Right forelimb (tissue), 1 donor: Measurements from ENCODE around the gene CLSTN1.
"Not testable (repeated sequence)": the region's sequence is repeated elsewhere in the genome, so short reads cannot be mapped to it uniquely, and the experiment has no call there.

Experiments
- DNase-seq: peaks from one replicate; pipeline ENCODE4 v3.0.0-alpha.2; 2018

Gene CLSTN1

DNA sequence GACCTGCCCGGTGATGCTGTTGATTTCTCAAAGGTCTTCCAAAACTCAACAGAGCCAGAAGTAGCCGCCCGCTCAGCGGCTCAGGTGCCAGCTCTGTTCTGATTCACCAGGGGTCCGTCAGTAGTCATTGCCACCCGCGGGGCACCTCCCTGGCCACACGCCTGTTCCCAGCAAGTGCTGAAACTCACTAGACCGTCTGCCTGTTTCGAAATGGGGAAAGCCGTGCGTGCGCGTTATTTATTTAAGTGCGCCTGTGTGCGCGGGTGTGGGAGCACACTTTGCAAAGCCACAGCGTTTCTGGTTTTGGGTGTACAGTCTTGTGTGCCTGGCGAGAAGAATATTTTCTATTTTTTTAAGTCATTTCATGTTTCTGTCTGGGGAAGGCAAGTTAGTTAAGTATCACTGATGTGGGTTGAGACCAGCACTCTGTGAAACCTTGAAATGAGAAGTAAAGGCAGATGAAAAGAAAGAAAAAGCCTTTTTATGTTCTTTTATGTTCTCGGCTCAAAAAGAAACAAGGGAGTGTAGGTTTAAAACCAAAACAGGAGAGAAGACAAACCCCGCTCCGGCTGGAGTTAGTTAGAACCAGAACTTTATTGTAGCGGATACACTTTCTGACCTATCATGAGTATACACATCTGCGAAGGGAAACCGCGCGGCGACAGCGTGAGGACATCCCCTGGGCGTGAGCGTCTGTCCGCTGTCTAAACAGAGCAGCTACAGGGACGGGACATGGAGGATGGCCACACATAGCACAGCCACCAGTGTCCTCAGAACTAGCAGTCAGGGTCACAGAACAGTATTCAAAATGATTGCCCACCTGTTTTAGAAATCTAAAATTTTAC is 95.1 kb downstream of the CLSTN1 start:
- DNase-seq: no peak

DNA sequence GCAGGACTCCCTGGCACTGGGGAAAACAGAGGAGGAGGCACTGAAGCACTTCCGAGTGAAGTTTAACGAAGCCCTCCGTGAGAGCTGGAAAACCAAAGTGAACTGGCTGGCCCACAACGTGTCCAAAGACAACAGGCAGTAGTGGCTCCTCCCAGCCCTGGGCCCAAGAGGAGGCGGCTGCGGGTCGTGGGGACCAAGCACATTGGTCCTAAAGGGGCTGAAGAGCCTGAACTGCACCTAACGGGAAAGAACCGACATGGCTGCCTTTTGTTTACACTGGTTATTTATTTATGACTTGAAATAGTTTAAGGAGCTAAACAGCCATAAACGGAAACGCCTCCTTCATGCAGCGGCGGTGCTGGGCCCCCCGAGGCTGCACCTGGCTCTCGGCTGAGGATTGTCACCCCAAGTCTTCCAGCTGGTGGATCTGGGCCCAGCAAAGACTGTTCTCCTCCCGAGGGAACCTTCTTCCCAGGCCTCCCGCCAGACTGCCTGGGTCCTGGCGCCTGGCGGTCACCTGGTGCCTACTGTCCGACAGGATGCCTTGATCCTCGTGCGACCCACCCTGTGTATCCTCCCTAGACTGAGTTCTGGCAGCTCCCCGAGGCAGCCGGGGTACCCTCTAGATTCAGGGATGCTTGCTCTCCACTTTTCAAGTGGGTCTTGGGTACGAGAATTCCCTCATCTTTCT is 96.7 kb downstream of the CLSTN1 start:
- DNase-seq: no peak

DNA sequence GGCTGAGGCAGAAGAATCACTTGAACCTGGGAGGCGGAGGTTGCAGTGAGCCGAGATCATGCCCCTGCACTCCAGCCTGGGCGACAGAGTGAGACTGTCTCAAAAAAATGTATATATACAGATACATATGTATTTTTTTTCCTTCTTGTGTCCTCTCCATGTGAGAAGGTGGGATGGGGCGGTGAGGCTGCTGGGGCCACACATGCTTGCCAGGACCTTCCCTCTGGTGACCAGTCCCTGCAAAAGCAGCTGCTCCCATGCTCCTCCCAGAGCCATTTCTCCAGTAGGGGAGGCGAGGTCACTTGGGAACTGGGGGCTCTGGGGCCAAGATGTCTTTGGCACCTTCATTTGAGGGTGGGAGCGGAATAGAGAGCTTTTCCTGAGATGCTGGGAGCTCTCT is 97.4 kb downstream of the CLSTN1 start:
- DNase-seq: no peak

DNA sequence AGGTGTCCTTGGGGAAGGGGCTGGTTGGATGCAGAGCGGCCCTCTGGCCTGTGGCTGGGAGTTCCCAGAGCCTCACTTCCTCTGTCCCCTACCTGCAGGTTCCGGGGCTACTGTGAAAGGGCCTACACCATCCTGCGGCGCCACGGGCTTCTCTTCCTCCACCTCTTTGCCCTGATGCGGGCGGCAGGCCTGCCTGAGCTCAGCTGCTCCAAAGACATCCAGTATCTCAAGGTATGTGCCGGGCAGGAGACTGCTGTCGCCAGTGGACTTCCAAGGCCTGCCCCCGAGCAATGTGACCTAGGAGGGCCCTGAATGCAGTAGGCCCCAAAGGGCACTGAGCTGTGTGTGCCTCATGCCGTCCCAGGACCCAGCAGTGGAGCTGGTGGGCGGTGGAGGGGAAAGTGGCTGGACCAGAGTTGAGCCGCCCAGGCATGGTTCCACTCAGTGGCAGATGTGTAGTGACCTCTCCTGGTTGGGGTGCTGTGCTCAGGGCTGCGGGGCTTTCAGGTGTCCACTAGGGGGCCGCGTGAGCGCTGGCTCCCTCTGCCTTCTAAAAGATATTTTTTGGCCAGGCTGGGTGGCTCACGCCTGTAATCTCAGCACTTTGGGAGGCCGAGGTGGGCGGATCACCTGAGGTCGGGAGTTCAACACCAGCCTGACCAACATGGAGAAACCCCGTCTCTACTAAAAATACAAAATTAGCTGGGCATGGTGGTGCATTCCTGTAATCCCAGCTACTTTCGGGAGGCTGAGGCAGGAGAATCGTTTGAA is 98.9 kb downstream of the CLSTN1 start:
- DNase-seq: peak; percentile 50

DNA sequence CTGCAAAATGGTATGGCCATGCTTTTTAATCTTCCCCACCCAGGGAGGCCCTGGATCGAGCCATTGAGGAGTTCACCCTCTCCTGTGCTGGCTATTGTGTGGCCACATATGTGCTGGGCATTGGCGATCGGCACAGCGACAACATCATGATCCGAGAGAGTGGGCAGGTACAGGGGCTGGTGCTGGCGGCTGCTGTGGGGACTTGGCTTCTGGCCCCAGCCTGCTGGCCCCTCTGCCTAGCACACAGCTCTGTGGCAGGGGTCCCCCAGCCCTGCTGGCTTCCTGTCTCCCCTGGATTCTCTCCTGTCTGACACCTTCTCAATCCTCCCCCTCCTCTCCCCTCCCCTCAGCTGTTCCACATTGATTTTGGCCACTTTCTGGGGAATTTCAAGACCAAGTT is 99.8 kb downstream of the CLSTN1 start:
- DNase-seq: no peak

DNA sequence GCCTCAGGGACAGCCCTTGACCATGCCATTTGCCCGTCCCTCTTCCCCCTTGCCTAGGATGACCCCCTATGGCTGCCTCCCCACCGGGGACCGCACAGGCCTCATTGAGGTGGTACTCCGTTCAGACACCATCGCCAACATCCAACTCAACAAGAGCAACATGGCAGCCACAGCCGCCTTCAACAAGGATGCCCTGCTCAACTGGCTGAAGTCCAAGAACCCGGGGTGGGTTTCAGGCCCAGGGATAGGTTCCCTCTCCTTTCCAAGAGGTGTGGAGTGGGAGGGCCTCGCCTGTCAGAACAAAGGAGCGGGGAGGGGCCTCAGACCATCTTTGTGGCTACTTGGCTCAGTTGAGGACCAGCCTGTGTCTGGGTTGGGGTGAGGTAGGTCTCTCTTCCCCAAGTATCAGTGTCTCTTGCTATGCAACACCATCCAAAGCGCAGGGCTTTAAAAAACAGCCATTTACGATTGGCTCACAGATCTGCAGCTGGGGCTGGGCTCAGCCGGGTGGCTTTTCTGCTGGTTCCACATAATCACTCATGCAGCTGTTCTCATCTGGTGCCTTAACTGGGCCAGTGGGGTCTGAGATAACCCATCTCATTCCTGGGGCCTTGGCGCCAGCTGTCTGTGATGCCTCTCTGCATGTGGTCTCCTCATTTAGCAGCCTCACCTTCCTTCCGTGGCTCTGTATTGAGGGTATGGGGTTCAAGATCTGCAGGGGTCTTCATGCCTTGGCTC is 100.5 kb downstream of the CLSTN1 start:
- no peak for DNase-seq

DNA sequence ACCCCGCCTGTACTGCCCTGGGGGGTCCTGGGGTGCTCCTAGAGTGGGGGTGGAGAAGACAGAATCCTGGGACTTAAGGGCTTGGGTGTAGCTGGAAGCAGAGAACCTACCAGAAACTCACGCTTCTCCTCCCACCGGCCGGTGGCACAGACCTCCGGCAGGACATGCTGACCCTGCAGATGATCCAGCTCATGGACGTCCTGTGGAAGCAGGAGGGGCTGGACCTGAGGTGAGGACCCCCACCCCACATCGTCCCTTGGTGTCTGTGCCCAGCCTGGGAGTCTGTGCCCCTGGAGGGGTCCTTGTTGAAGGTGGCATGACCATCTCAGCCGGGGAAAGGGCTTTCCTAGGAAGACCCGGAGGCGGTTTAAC is 101.4 kb downstream of the CLSTN1 start:
- DNase-seq: no peak

DNA sequence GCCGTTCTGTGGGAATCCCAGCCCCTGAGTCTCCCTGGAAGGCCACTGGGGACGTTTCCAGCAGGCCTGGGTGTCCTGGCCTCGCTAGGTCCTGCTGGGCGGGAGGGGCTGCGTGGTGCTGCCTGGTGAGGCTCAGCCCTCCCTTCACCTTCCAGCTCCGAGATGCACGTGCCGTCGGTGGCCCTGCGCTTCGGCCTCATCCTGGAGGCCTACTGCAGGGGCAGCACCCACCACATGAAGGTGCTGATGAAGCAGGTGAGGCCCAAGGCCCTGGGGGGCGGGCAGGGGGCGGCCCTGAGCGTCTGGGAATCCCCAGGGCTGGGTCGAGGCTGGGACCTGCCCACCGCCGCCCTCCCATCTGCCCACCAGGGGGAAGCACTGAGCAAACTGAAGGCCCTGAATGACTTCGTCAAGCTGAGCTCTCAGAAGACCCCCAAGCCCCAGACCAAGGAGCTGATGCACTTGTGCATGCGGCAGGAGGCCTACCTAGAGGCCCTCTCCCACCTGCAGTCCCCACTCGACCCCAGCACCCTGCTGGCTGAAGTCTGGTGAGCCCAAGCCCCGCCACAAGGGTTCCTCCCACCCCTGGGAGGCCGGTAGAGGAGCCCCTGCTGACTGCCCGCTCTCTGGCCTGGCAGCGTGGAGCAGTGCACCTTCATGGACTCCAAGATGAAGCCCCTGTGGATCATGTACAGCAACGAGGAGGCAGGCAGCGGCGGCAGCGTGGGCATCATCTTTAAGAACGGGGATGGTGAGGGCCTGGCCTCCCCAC is 102.0 kb downstream of the CLSTN1 start:
- DNase-seq: no peak

DNA sequence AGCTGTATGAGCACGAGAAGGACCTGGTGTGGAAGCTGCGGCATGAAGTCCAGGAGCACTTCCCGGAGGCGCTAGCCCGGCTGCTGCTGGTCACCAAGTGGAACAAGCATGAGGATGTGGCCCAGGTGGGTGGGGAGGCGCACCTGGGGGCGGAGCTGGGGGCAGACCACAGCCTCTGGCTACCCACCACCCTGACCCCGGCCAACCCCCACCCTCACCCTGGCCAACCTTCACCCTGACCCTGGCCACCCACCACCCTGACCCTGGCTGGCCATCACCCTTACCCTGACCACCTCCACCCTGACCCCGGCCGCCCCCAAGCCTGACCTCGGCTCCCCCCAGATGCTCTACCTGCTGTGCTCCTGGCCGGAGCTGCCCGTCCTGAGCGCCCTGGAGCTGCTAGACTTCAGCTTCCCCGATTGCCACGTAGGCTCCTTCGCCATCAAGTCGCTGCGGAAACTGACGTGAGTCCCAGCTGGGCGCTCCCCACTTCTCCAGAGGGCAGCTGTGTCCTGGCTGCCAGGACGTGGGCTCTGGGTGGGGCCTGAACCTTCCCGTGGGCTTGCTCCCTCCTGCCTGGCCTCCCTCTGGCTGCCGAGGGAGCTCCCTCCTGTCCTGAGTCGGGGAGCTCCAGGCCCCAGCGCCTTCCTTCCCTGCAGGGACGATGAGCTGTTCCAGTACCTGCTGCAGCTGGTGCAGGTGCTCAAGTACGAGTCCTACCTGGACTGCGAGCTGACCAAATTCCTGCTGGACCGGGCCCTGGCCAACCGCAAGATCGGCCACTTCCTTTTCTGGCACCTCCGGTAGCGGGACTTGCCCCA is 102.8 kb downstream of the CLSTN1 start:
- DNase-seq: no peak

DNA sequence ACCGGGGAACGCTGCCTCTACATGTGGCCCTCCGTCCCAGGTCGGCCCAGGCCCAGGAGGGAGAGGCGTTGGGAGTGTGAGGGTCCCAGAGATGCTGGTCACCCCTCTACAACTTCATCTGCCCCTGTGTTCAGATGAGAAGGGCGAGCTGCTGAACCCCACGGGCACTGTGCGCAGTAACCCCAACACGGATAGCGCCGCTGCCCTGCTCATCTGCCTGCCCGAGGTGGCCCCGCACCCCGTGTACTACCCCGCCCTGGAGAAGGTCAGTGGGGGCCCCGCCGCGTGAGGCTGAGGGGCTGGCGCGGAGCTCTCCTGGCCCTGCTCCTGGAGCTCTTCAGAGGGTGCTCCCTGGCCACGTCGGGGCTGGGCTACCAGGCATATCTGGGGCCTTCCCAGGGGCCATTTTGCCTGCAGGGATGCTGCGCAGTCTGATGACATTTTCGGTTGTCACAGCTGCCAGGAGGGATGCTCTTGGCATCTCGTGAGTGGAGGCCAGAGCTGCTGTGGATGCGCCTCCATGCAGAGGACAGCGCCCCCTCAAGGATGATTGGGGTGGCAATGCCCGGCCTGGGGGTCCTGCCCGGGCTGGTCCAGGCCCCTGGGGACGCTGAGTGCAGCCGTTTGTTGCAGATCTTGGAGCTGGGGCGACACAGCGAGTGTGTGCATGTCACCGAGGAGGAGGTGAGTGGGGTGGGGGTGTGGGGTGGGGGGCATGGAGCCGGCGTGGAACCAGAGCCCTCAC is 103.6 kb downstream of the CLSTN1 start:
- no peak for DNase-seq

DNA sequence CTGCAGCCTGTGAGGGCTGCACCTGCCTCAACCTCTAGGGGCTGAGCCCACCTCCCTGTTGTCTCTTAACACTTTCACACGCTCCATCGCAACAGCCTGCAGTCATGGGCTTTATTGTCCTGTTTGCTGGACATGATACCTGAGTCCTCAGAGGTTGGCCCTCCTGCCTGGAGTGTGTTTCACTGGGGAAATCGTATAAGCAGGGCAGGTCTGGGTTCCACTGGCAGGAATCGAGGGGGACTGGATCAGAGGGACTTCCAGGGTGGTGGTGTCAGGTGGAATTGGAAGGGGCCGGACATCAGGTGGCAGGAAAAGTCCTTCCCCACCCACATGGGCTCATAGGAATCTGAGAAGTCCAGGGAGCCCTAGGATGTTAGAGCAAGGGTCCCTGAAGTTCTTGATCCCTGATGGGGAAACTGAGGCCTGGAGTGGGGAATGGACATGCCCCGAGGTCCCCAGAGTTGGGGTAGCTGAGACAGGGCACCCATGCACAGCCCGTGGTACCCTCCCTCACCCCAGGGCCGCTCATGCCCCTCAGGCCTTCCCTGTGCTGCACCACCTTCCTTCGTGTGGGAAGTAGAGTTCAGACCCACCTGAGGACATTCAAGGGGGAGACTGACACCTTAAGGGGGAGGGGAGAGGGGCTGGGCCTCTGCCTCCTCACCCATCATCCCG is 105.6 kb downstream of the CLSTN1 start:
- DNase-seq: no peak

DNA sequence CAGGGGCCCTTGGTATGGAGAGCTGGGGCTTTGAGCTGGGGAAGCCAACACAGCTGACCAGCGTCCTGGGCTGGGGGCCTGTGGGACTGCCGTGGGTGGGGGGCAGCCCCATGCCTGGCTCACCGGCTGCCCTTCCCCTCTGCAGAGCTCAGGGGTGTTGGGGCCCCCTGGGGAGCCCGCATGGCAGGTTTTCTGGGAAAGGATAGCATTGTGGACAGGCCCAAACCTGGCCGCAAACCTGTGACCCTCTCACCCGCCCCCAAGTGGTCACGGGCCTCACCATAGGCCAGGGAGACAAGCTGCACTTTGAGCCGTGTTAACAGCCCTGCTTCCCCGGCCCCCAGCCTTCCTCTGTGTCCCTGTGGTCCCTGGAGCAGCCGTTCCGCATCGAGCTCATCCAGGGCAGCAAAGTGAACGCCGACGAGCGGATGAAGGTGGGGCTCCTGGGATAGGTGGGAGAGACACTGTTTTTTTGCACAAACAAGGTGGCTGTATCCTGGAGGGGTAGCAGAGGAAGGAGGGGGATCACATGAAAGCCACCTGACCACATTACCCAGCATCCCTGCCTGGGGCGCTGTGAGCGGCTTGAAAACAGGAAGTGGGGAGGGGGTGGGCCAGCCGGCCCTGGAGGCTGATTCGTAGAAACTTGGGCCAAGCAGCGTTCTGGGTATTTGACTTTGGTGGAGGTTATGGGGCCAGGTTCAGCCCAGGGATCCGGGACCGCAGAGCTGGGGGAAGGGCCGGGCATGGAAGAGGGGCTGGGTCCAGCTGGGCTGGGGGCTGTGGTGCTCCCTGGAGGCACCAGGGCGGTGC is 106.4 kb downstream of the CLSTN1 start:
- DNase-seq: peak; percentile 67

DNA sequence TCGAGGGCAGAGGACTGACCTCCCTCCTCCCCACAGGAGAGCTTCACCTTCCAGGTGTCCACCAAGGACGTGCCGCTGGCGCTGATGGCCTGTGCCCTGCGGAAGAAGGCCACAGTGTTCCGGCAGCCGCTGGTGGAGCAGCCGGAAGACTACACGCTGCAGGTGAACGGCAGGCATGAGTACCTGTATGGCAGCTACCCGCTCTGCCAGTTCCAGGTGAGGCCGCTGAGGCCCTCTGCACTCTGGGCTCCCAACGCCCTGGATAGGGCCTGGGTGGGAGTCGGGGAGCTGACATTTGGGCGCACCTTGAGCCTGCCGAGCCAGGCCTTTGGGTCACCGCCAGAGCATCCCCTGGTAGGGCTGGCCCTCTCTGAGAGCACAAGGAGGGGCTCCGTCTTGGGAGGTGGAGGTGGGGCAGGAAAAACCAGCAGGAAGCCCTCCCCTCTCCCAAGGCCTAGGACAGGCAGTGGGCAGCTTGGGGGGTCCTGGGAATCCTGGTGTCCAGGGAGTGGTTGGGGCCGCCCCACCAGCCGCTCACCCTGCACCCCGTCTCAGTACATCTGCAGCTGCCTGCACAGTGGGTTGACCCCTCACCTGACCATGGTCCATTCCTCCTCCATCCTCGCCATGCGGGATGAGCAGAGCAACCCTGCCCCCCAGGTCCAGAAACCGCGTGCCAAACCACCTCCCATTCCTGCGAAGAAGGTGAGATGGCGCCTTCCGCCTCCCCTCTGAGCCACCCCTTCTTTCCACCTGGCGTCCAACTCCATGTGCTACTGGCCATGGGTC is 107.2 kb downstream of the CLSTN1 start:
- no peak for DNase-seq

DNA sequence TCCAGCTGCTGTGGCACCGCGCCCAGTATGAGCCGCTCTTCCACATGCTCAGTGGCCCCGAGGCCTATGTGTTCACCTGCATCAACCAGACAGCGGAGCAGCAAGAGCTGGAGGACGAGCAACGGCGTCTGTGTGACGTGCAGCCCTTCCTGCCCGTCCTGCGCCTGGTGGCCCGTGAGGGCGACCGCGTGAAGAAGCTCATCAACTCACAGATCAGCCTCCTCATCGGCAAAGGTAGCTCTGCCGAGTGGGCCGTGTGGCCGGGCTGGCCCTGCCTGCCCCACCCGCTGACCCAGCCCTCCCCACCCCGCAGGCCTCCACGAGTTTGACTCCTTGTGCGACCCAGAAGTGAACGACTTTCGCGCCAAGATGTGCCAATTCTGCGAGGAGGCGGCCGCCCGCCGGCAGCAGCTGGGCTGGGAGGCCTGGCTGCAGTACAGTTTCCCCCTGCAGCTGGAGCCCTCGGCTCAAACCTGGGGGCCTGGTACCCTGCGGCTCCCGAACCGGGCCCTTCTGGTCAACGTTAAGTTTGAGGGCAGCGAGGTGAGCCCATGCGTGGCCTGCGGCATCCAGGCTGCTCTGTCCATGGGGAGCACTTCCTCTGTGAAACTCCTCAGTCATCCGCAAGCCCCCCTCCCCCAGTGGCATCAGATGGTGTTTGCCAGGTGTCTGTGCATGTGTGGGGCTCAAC is 108.1 kb downstream of the CLSTN1 start:
- DNase-seq: no peak

DNA sequence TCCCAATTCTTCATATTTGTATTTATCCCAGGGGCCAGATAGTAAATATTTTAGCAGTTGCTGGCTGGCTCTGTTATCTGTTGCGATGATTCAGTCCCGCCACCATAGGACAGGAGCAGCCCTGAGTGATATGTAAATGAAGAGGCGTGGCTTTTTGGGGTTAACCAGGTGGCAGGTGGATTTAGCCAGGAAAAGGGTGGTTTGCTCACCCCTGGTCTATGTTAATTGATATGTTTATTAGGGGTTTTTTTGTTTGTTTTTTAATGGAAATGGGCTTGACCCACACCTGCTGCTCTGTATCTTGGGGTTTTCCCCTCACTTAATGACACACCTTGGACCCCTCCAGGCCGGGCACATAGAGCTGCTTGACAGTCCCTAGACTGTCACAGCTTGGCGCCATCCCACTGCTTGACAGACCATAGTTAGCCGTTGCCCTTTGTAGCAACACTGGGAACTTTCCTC is 109.5 kb downstream of the CLSTN1 start:
- DNase-seq: no peak

DNA sequence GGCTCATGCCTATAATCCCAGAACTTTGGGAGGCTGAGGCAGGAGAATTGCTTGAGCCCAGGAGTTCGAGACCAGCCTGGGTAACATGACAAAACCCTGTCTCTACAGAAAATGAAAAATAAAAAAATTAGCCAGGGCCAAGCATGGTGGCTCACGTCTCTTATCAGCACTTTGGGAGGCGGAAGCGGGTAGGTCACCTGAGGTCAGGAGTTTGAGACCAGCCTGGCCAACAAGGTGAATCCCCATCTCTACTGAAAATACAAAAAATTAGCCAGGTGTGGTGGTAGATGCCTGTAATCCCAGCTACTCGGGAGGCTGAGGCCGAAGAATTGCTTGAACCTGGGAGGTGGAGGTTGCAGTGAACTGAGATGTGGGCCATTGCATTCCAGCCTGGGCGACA is 111.0 kb downstream of the CLSTN1 start:
- not testable (repeated sequence) for DNase-seq

DNA sequence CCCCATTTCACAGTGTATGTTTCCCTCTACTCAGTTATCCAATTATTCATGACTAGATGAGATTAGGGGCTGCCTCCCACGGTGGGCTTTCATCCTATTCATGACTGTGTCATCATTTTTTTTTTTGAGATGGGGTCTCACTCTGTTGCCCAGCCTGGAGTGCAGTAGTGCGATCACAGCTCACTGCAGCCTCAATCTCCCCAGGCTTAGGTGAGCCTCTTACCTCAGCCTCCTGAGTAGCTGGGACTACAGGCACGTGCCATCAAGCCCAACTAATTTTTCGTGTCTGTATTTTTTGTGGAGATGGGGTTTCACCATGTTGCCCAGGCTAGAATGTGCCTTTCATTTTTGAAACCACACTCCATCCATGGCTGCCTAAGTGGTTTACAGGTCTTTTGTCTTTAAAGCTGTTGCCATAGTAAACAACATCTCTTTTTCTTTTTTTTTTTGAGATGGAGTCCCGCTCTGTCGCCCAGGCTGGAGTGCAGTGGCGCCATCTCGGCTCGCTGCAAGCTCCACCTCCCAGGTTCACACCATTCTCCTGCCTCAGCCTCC is 112.2 kb downstream of the CLSTN1 start:
- DNase-seq: no peak
